Measurements from ENCODE around the gene TRIM72.

The TRIM72 gene

GRCh38 chr16:31267332-31268032, 53.6 kb downstream of the TRIM72 start:
- TF ChIP-seq EZH2phosphoT487 (conservative IDR thresholded peaks at IDR 0.05; ENCODE audit: low read length) = no peak
- TF ChIP-seq CTCF (IDR thresholded peaks at IDR 0.05; ENCODE audit: insufficient read depth, low read length, poor library complexity, severe bottlenecking) = no peak
- no peak overlapping the region for H3K4me3 ChIP-seq (ENCODE audit: insufficient read depth, low read length, poor library complexity, severe bottlenecking)
- H3K9me2 ChIP-seq (replicated peaks; ENCODE audit: insufficient read depth, low read length) = no peaks in the 10 kb centered on the region
- H3K27me3 ChIP-seq (ENCODE audit: low read length) = no peaks in the 10 kb centered on the region
- H3K9me3 ChIP-seq (ENCODE audit: insufficient read depth, low read length) = no peaks in the 10 kb centered on the region
- H2AFZ ChIP-seq (ENCODE audit: low read depth, low read length, severe bottlenecking) = no peak overlapping the region
- H4K20me1 ChIP-seq (ENCODE audit: low read depth, low read length) = no peaks in the 10 kb centered on the region
- H3K4me2 ChIP-seq (ENCODE audit: low read depth, low read length, poor library complexity, severe bottlenecking) = no peak overlapping the region
- no peaks in the 10 kb centered on the region for H3F3A ChIP-seq (ENCODE audit: insufficient read depth)
- H3K9ac ChIP-seq (ENCODE audit: low read length) = no peak overlapping the region
- H3K36me3 ChIP-seq (ENCODE audit: low read length) = no peaks in the 10 kb centered on the region
- no peaks in the 10 kb centered on the region for H3K79me2 ChIP-seq (ENCODE audit: insufficient read depth, low read length)
- no peak overlapping the region for H3K27ac ChIP-seq (ENCODE audit: low read depth, low read length)

- H3K79me2 ChIP-seq (ENCODE audit: insufficient read depth, low read length) = no peaks in the 10 kb centered on the region
- H3K27ac ChIP-seq (ENCODE audit: low read depth, low read length) = no peak overlapping the region
- H3K4me3 ChIP-seq (ENCODE audit: insufficient read depth, low read length, poor library complexity, severe bottlenecking) = no peak overlapping the region
- no peak overlapping the region for H2AFZ ChIP-seq (ENCODE audit: low read depth, low read length, severe bottlenecking)
- no peaks in the 10 kb centered on the region for H3K27me3 ChIP-seq (ENCODE audit: low read length)
- no peaks in the 10 kb centered on the region for H3K9me2 ChIP-seq (replicated peaks; ENCODE audit: insufficient read depth, low read length)
- H3K9me3 ChIP-seq (ENCODE audit: insufficient read depth, low read length) = no peaks in the 10 kb centered on the region
- H3K36me3 ChIP-seq (ENCODE audit: low read length) = no peaks in the 10 kb centered on the region
- TF ChIP-seq CTCF (IDR thresholded peaks at IDR 0.05; ENCODE audit: insufficient read depth, low read length, poor library complexity, severe bottlenecking) (no peak), EZH2phosphoT487 (conservative IDR thresholded peaks at IDR 0.05; ENCODE audit: low read length) (no peak)
- H4K20me1 ChIP-seq (ENCODE audit: low read depth, low read length) = no peaks in the 10 kb centered on the region
- no peaks in the 10 kb centered on the region for H3F3A ChIP-seq (ENCODE audit: insufficient read depth)
- no peak overlapping the region for H3K4me2 ChIP-seq (ENCODE audit: low read depth, low read length, poor library complexity, severe bottlenecking)
- no peak overlapping the region for H3K9ac ChIP-seq (ENCODE audit: low read length)
Measured at GRCh38 chr16:31268033-31268365, 54.1 kb downstream of the TRIM72 start.

- no peaks in the 10 kb centered on the region for H3K79me2 ChIP-seq (ENCODE audit: insufficient read depth, low read length)
- H3K9me3 ChIP-seq (ENCODE audit: insufficient read depth, low read length) = no peaks in the 10 kb centered on the region
- H3K4me2 ChIP-seq (ENCODE audit: low read depth, low read length, poor library complexity, severe bottlenecking) = no peak overlapping the region
- H3K9ac ChIP-seq (ENCODE audit: low read length) = no peak overlapping the region
- H3K27ac ChIP-seq (ENCODE audit: low read depth, low read length) = no peak overlapping the region
- H3F3A ChIP-seq (ENCODE audit: insufficient read depth) = no peaks in the 10 kb centered on the region
- no peaks in the 10 kb centered on the region for H4K20me1 ChIP-seq (ENCODE audit: low read depth, low read length)
- no peaks in the 10 kb centered on the region for H3K27me3 ChIP-seq (ENCODE audit: low read length)
- no peaks in the 10 kb centered on the region for H3K36me3 ChIP-seq (ENCODE audit: low read length)
- TF ChIP-seq CTCF (IDR thresholded peaks at IDR 0.05; ENCODE audit: insufficient read depth, low read length, poor library complexity, severe bottlenecking) (no peak), EZH2phosphoT487 (conservative IDR thresholded peaks at IDR 0.05; ENCODE audit: low read length) (no peak)
- H3K9me2 ChIP-seq (replicated peaks; ENCODE audit: insufficient read depth, low read length) = no peaks in the 10 kb centered on the region
- H3K4me3 ChIP-seq (ENCODE audit: insufficient read depth, low read length, poor library complexity, severe bottlenecking) = no peak overlapping the region
- no peak overlapping the region for H2AFZ ChIP-seq (ENCODE audit: low read depth, low read length, severe bottlenecking)
Measured at GRCh38 chr16:31268891-31269290, 55.0 kb downstream of the TRIM72 start.

All from SU-DHL-6 (cell line).